GM12873 (cell line): ENCODE measurements around the gene CIAO2A.

ENCODE experiments used
- CTCF ChIP-seq: IDR thresholded peaks from 2 replicates; pipeline ENCODE4 v1.5.1; 2012; ENCODE audit warnings: low read depth, mild to moderate bottlenecking, moderate library complexity, low read length, control low read depth; ENCODE audit not compliant: insufficient read depth; ENCODE audit errors: missing control alignments

The CIAO2A gene

GRCh38 chr15:64134345-64134829 is 40.7 kb upstream of the CIAO2A start:
- TF ChIP-seq CTCF = no peak

- TF ChIP-seq CTCF = no peak
These were observed 40.1 kb upstream of the CIAO2A start for GRCh38 chr15:64133623-64134344.

- TF ChIP-seq CTCF = no peak
These were observed 38.6 kb upstream of the CIAO2A start for GRCh38 chr15:64132217-64132616.

- TF ChIP-seq CTCF = no peak
These were observed 37.9 kb upstream of the CIAO2A start for GRCh38 chr15:64131547-64131946.

- TF ChIP-seq CTCF = no peak
These were observed 36.5 kb upstream of the CIAO2A start for GRCh38 chr15:64130159-64130558.

GRCh38 chr15:64127521-64128270 is 34.1 kb upstream of the CIAO2A start:
- TF ChIP-seq CTCF = no peak

- no peak for TF ChIP-seq CTCF
These were observed 32.3 kb upstream of the CIAO2A start for GRCh38 chr15:64125978-64126377.
